ENCODE results near the gene GXYLT2. TPM values are rescaled to one million over a fixed set of nuclear protein-coding genes. Genes with fewer than 3 reads are reported as not detected.

The GXYLT2 gene
- total RNA-seq, 2 experiments from 2014 or later: 0.08 TPM; not detected in 1

DNA sequence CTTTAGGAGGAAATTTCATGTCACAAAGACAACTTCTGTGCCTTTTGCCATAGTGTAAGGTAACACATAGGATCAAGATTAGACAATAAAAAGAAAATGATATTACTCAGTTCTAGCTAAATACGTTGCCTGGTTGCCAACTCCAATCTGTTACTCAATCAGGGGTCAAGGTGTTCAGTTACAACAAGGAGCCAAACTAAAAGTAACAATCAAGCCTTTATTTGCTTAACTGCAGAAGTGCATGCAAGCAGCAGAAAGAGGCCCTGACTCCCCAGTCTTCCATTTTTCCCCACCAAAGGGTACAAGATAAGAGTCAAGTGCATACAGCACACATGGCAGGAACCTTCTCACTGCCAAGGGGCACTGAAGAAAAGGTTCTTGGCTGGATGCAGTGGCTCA lies 80.4 kb downstream of the GXYLT2 start:
- no peak for TF ChIP-seq CTCF (IDR thresholded peaks at IDR 0.05)
- Histone ChIP-seq H3K4me3 (ENCODE audit: low read length) (no peak overlapping the region), H3K4me1 (ENCODE audit: insufficient read depth, low read length) (peaks cover 24% of the 10 kb centered on the region), H3K27ac (ENCODE audit: low read depth in 1 of 2, low read length in 2 of 2) (no peak overlapping the region), H3K36me3 (ENCODE audit: insufficient read depth, low read length) (no peaks in the 10 kb centered on the region), H3K9me3 (ENCODE audit: control insufficient read depth in 1 of 2, insufficient read depth in 1 of 2, low read length in 2 of 2) (no peaks in the 10 kb centered on the region), H3K27me3 (ENCODE audit: control insufficient read depth in 1 of 2, insufficient read depth in 2 of 2, low read length in 2 of 2) (no peaks in the 10 kb centered on the region)
- Mint-ChIP-seq H3K27ac (no peak overlapping the region), H3K9me3 (no peaks in the 10 kb centered on the region), H3K4me3 (no peak overlapping the region), H3K36me3 (ENCODE audit: low read depth) (no peaks in the 10 kb centered on the region), H3K4me1 (ENCODE audit: low read depth) (peaks cover 30% of the 10 kb centered on the region), H3K27me3 (no peaks in the 10 kb centered on the region)
- DNase-seq (no peak), ATAC-seq (ENCODE audit: poor library complexity) (no peak)
- intact Hi-C loops (cut with DNase I, micrococcal nuclease): no loop called here
- CTCF ChIA-PET: no interaction called here
- POLR2A ChIA-PET: no interaction called here

GRCh38 chr3:72969766-72970165 lies 81.9 kb downstream of the GXYLT2 start:
- no peaks in the 10 kb centered on the region for H3K27me3 ChIP-seq (ENCODE audit: control insufficient read depth in 1 of 2, insufficient read depth in 2 of 2, low read length in 2 of 2)
- intact Hi-C loops (cut with DNase I, micrococcal nuclease): no loop called here
- CTCF ChIA-PET: no interaction called here
- Mint-ChIP-seq H3K9me3 (no peaks in the 10 kb centered on the region), H3K4me1 (ENCODE audit: low read depth) (peaks cover 26% of the 10 kb centered on the region), H3K27ac (no peak overlapping the region), H3K36me3 (ENCODE audit: low read depth) (no peaks in the 10 kb centered on the region), H3K4me3 (no peak overlapping the region), H3K27me3 (no peaks in the 10 kb centered on the region)
- TF ChIP-seq CTCF (IDR thresholded peaks at IDR 0.05): no peak
- no peak for ATAC-seq (ENCODE audit: poor library complexity)
- no peak overlapping the region for H3K27ac ChIP-seq (ENCODE audit: low read depth in 1 of 2, low read length in 2 of 2)
- no peak for DNase-seq
- H3K4me3 ChIP-seq (ENCODE audit: low read length): no peak overlapping the region
- POLR2A ChIA-PET: no interaction called here
- no peaks in the 10 kb centered on the region for H3K9me3 ChIP-seq (ENCODE audit: control insufficient read depth in 1 of 2, insufficient read depth in 1 of 2, low read length in 2 of 2)
- peaks cover 22% of the 10 kb centered on the region for H3K4me1 ChIP-seq (ENCODE audit: insufficient read depth, low read length)
- no peaks in the 10 kb centered on the region for H3K36me3 ChIP-seq (ENCODE audit: insufficient read depth, low read length)

DNA sequence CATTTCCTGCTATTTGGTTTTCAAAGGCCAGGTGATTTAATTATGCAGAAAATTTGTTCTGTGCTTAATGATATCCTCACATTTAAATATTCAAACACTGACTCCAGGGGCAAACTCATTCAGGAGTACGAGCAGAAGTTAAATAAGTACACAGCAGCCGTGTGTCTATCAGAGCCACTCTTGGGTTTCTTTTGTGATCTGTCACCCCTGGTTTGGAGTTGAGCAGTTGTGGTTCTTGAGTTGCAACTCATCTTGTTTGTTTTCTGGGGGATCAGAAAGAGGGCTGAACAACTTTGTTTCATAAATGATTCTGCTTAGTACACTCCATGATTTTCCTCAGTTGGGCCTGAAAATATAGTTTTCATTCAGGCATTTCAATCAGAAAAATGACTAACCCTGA lies 83.1 kb downstream of the GXYLT2 start:
- H3K4me3 Mint-ChIP-seq: no peak overlapping the region
- no peak for ATAC-seq (ENCODE audit: poor library complexity)
- H3K9me3 Mint-ChIP-seq: no peaks in the 10 kb centered on the region
- no peak for TF ChIP-seq CTCF (IDR thresholded peaks at IDR 0.05)
- no peak for DNase-seq
- POLR2A ChIA-PET: no interaction called here
- no peak overlapping the region for H3K27ac Mint-ChIP-seq
- Histone ChIP-seq H3K36me3 (ENCODE audit: insufficient read depth, low read length) (no peaks in the 10 kb centered on the region), H3K9me3 (ENCODE audit: control insufficient read depth in 1 of 2, insufficient read depth in 1 of 2, low read length in 2 of 2) (no peaks in the 10 kb centered on the region), H3K27me3 (ENCODE audit: control insufficient read depth in 1 of 2, insufficient read depth in 2 of 2, low read length in 2 of 2) (no peaks in the 10 kb centered on the region), H3K4me3 (ENCODE audit: low read length) (no peak overlapping the region), H3K4me1 (ENCODE audit: insufficient read depth, low read length) (peaks cover 12% of the 10 kb centered on the region), H3K27ac (ENCODE audit: low read depth in 1 of 2, low read length in 2 of 2) (no peak overlapping the region)
- no peaks in the 10 kb centered on the region for H3K36me3 Mint-ChIP-seq (ENCODE audit: low read depth)
- H3K4me1 Mint-ChIP-seq (ENCODE audit: low read depth): peaks cover 15% of the 10 kb centered on the region
- intact Hi-C loops (cut with DNase I, micrococcal nuclease): no loop called here
- no peaks in the 10 kb centered on the region for H3K27me3 Mint-ChIP-seq
- CTCF ChIA-PET: no interaction called here
